Neuronal stem cell (in vitro differentiated cells): ENCODE data around the gene MRGPRF.
"Not testable (repeated sequence)": the region's sequence is repeated elsewhere in the genome, so short reads cannot be mapped to it uniquely, and the experiment has no call there.

Source experiments
- DNase-seq: peaks from one replicate; pipeline ENCODE4 v3.0.0-alpha.2; 2013; ENCODE audit warnings: low spot score
- H2AFZ ChIP-seq: one replicate; pipeline ENCODE4 v1.6.1; 2013; ENCODE audit warnings: mild to moderate bottlenecking, low read length, inconsistent platforms
- H2AK5ac ChIP-seq: 2 replicates; pipeline ENCODE4 v1.6.1; 2013; ENCODE audit warnings: low read depth, mild to moderate bottlenecking, inconsistent platforms, low read length, moderate library complexity, mixed read lengths
- H2BK120ac ChIP-seq: 2 replicates; pipeline ENCODE4 v1.6.1; 2013; ENCODE audit warnings: low read depth, mild to moderate bottlenecking, inconsistent platforms, low read length, moderate library complexity, mixed read lengths
- H2BK12ac ChIP-seq: one replicate; pipeline ENCODE4 v1.6.1; 2013; ENCODE audit warnings: low read length, inconsistent platforms
- H2BK15ac ChIP-seq: 2 replicates; pipeline ENCODE4 v1.6.1; 2013; ENCODE audit warnings: mild to moderate bottlenecking, low read length, inconsistent platforms, mixed read lengths
- H2BK5ac ChIP-seq: one replicate; pipeline ENCODE4 v1.6.1; 2013; ENCODE audit warnings: inconsistent platforms, mild to moderate bottlenecking, low read length, moderate library complexity
- H3K14ac ChIP-seq: one replicate; pipeline ENCODE4 v1.6.1; 2013; ENCODE audit warnings: low read length, inconsistent platforms
- H3K18ac ChIP-seq: 2 replicates; pipeline ENCODE4 v1.6.1; 2013; ENCODE audit warnings: low read length, inconsistent platforms
- H3K23ac ChIP-seq: 2 replicates; pipeline ENCODE4 v1.6.1; 2013; ENCODE audit warnings: low read depth, mild to moderate bottlenecking, mixed read lengths, low read length, inconsistent platforms; ENCODE audit not compliant: poor library complexity
- H3K27ac ChIP-seq: replicated peaks from 3 replicates; pipeline ENCODE4 v1.5.1; 2013; ENCODE audit warnings: low read length, inconsistent platforms
- H3K27me3 ChIP-seq, 3 experiments: 2 replicates each; pipeline ENCODE4 v1.6.1; 2013; ENCODE audit warnings: low read length in 3 of 3, mild to moderate bottlenecking in 2 of 3, inconsistent platforms in 1 of 3, low read depth in 1 of 3, mixed read lengths in 1 of 3, moderate library complexity in 1 of 3; ENCODE audit not compliant: control insufficient read depth in 3 of 3, insufficient read depth in 3 of 3
- H3K36me3 ChIP-seq, 2 donors: replicated peaks in 1 of 2; 2 replicates each; pipeline ENCODE4 v1.6.1; 2013; ENCODE audit warnings: low read length in 2 of 2; ENCODE audit not compliant: control insufficient read depth in 2 of 2, insufficient read depth in 2 of 2
- H3K4ac ChIP-seq: 2 replicates; pipeline ENCODE4 v1.6.1; 2013; ENCODE audit warnings: inconsistent platforms, mild to moderate bottlenecking, low read length, moderate library complexity
- H3K4me1 ChIP-seq, 2 donors: 1 replicate in 1 of 2; 2 replicates in 1 of 2; pipeline ENCODE4 v1.6.1; 2013; ENCODE audit warnings: low read length in 2 of 2, low read depth in 1 of 2; ENCODE audit not compliant: control insufficient read depth in 2 of 2, insufficient read depth in 1 of 2
- H3K4me2 ChIP-seq: one replicate; pipeline ENCODE4 v1.6.1; 2013; ENCODE audit warnings: mild to moderate bottlenecking, low read length, inconsistent platforms; ENCODE audit not compliant: insufficient read depth, poor library complexity, severe bottlenecking
- H3K4me3 ChIP-seq, 2 donors: 2 replicates each; pipeline ENCODE4 v1.5.1; 2013; ENCODE audit warnings: low read length in 2 of 2, mild to moderate bottlenecking in 2 of 2, inconsistent platforms in 1 of 2, moderate library complexity in 1 of 2
- H3K79me1 ChIP-seq: one replicate; pipeline ENCODE4 v1.6.1; 2013; ENCODE audit warnings: low read depth, mild to moderate bottlenecking, inconsistent platforms, low read length, moderate library complexity
- H3K9ac ChIP-seq: one replicate; pipeline ENCODE4 v1.6.1; 2013; ENCODE audit warnings: mild to moderate bottlenecking, low read depth, low read length, inconsistent platforms; ENCODE audit not compliant: poor library complexity
- H3K9me3 ChIP-seq, 2 donors: replicated peaks in 1 of 2; 2 replicates each; pipeline versions ENCODE3 to v1.6.1; 2013; ENCODE audit warnings: low read length in 2 of 2, mild to moderate bottlenecking in 2 of 2, inconsistent platforms in 1 of 2, low read depth in 1 of 2, mixed read lengths in 1 of 2, moderate library complexity in 1 of 2; ENCODE audit not compliant: control insufficient read depth in 2 of 2, insufficient read depth in 1 of 2
- H4K8ac ChIP-seq: one replicate; pipeline ENCODE4 v1.6.1; 2013; ENCODE audit warnings: low read depth, mild to moderate bottlenecking, inconsistent platforms, low read length, moderate library complexity
- H4K91ac ChIP-seq: one replicate; pipeline ENCODE4 v1.6.1; 2013; ENCODE audit warnings: low read length, low read depth, mild to moderate bottlenecking, inconsistent platforms; ENCODE audit not compliant: poor library complexity
- WGBS, 2 donors: extraction: QIAGEN DNeasy Blood & Tissue Kit; methylation state at CpG; one replicate each; pipeline ENCODE4 v1.1.7; 2013; ENCODE audit warnings: missing lambda C conversion rate in 2 of 2, mixed read lengths in 1 of 2; ENCODE audit not compliant: insufficient read length in 2 of 2, insufficient replicate concordance in 1 of 2; ENCODE audit errors: extremely low coverage in 2 of 2; 5-methylcytosine and 5-hydroxymethylcytosine counted together

The MRGPRF gene

GRCh38 chr11:68973706-68974105 is 39.3 kb downstream of the MRGPRF start:
- not testable (repeated sequence) for H3K27ac ChIP-seq, H3K18ac ChIP-seq, H3K4ac ChIP-seq, H3K23ac ChIP-seq, H3K4me2 ChIP-seq, H2AK5ac ChIP-seq, H2BK120ac ChIP-seq, H3K14ac ChIP-seq, DNase-seq, H2AFZ ChIP-seq, H2BK5ac ChIP-seq, H3K4me1 ChIP-seq, H3K9ac ChIP-seq, H2BK15ac ChIP-seq, H4K8ac ChIP-seq, H3K79me1 ChIP-seq, H4K91ac ChIP-seq, H2BK12ac ChIP-seq, H3K4me3 ChIP-seq, H3K36me3 ChIP-seq, H3K9me3 ChIP-seq
- H3K27me3 ChIP-seq, result peaks cover 0 to 18% (median 0%) of the 10 kb centered on the region in 3 experiments
- no CpG with 5 or more reads among the region's 12 CpGs for WGBS, 2 donors

DNA sequence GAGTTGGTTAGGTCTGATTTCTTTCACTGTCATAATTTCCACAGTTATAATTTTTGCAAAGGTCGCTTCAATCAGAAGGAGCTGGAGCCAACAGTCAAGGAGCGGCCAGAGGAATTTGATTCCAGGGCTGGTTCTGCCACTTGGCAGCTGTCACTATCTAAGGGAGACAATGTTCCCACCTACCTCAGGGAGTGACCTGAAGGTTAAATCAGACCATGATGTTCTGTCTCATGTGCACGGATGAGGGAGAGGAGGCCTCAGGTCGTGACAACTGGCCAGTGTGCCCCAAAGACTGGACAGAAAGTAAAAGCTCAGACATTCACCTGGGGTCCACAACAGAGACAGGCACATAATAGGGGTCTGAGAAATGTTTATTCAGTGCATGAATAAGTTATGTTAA is 39.8 kb downstream of the MRGPRF start:
- no peak overlapping the region for H3K27ac ChIP-seq
- DNase-seq, result no peak
- no peak overlapping the region for H2BK15ac ChIP-seq
- H3K4me2 ChIP-seq, result no peak overlapping the region
- no peak overlapping the region for H3K4me3 ChIP-seq
- H3K9me3 ChIP-seq, result no peaks in the 10 kb centered on the region
- H2BK12ac ChIP-seq, result no peak overlapping the region
- H2BK5ac ChIP-seq, result no peak overlapping the region
- no peak overlapping the region for H4K91ac ChIP-seq
- H2BK120ac ChIP-seq, result no peak overlapping the region
- no peak overlapping the region for H3K23ac ChIP-seq
- no peak overlapping the region for H3K14ac ChIP-seq
- no peaks in the 10 kb centered on the region for H3K79me1 ChIP-seq
- peaks cover 0 to 21% (median 0%) of the 10 kb centered on the region in 3 experiments for H3K27me3 ChIP-seq
- H3K36me3 ChIP-seq, result no peaks in the 10 kb centered on the region
- H3K4ac ChIP-seq, result no peak overlapping the region
- no peak overlapping the region for H4K8ac ChIP-seq
- no CpG with 5 or more reads among the region's 4 CpGs for WGBS, 2 donors
- H2AFZ ChIP-seq, result no peak overlapping the region
- no peak overlapping the region for H2AK5ac ChIP-seq
- H3K9ac ChIP-seq, result no peak overlapping the region
- no peaks in the 10 kb centered on the region for H3K4me1 ChIP-seq
- no peak overlapping the region for H3K18ac ChIP-seq

- Histone ChIP-seq H2BK5ac (no peak overlapping the region), H3K9ac (no peak overlapping the region), H3K79me1 (no peaks in the 10 kb centered on the region), H2AK5ac (peak overlapping the region; percentile 10), H3K4me3 (no peak overlapping the region), H3K14ac (no peak overlapping the region), H3K4me1 (no peaks in the 10 kb centered on the region), H3K27ac (no peak overlapping the region), H2BK15ac (no peak overlapping the region), H3K23ac (peak overlapping the region; percentile 10), H3K36me3 (no peaks in the 10 kb centered on the region), H3K27me3 (peaks cover 0 to 17% (median 0%) of the 10 kb centered on the region in 3 experiments), H3K9me3 (no peaks in the 10 kb centered on the region), H3K4ac (no peak overlapping the region), H3K4me2 (no peak overlapping the region), H4K8ac (no peak overlapping the region), H2BK12ac (no peak overlapping the region), H2BK120ac (no peak overlapping the region), H3K18ac (no peak overlapping the region), H2AFZ (no peak overlapping the region), H4K91ac (no peak overlapping the region)
- DNase-seq, result no peak
- WGBS, 2 donors, result no CpG with 5 or more reads among the region's 8 CpGs
Observed at GRCh38 chr11:68970921-68971636, 42.0 kb downstream of the MRGPRF start.

DNA sequence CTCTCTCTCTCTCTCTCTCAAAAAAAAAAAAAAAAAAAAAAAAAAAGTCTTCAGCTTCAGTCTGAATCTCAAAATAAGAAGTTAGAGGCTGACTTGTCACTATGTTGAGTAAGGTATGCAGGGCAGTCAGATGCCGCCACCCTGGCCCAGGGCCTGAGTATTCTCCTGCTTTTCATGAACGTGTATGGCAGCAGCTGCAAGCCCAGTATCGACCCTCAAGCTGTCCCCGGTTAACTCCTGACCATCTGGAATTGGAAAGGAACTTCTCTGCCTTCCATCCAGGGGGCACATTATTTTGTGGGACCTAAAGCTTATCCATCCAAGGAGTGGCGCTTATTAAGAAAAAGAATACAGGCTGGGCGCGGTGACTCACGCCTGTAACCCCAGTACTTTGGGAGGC is 43.7 kb downstream of the MRGPRF start:
- no peak for DNase-seq
- Histone ChIP-seq H2AK5ac (no peak overlapping the region), H3K4ac (no peak overlapping the region), H3K23ac (no peak overlapping the region), H2BK15ac (no peak overlapping the region), H3K36me3 (no peaks in the 10 kb centered on the region), H3K27me3 (peaks cover 0 to 17% (median 0%) of the 10 kb centered on the region in 3 experiments), H3K9ac (no peak overlapping the region), H4K8ac (no peak overlapping the region), H3K9me3 (no peaks in the 10 kb centered on the region), H2BK5ac (no peak overlapping the region), H4K91ac (no peak overlapping the region), H3K4me2 (no peak overlapping the region), H3K14ac (no peak overlapping the region), H3K4me3 (no peak overlapping the region), H2BK12ac (no peak overlapping the region), H2AFZ (no peak overlapping the region), H3K18ac (no peak overlapping the region), H2BK120ac (no peak overlapping the region), H3K4me1 (no peaks in the 10 kb centered on the region), H3K79me1 (no peaks in the 10 kb centered on the region), H3K27ac (no peak overlapping the region)
- WGBS, 2 donors, result no CpG with 5 or more reads among the region's 8 CpGs
